GM12892 (cell line): ENCODE measurements around the gene CCDC194.

Experiments used
- DNase-seq: peaks from one replicate; pipeline ENCODE4 v3.0.0; 2011; ENCODE audit not compliant: insufficient read length
- FAIRE-seq: peaks from 2 replicates; lab custom pipeline; 2011; peaks lifted over from hg19 to GRCh38; lab: Jason Lieb, UNC
- POLR2A ChIP-seq: IDR thresholded peaks from 2 replicates; pipeline ENCODE4 v1.6.1; 2011; ENCODE audit warnings: low read depth, low read length, control low read depth
- POLR2AphosphoS5 ChIP-seq: IDR thresholded peaks from 2 replicates; pipeline ENCODE4 v1.6.1; 2011; ENCODE audit warnings: low read depth, low read length, control low read depth
- TAF1 ChIP-seq: IDR thresholded peaks from 2 replicates; pipeline ENCODE4 v1.6.1; 2011; ENCODE audit warnings: low read depth, mild to moderate bottlenecking, control low read depth, low read length, borderline replicate concordance

Gene CCDC194

DNA sequence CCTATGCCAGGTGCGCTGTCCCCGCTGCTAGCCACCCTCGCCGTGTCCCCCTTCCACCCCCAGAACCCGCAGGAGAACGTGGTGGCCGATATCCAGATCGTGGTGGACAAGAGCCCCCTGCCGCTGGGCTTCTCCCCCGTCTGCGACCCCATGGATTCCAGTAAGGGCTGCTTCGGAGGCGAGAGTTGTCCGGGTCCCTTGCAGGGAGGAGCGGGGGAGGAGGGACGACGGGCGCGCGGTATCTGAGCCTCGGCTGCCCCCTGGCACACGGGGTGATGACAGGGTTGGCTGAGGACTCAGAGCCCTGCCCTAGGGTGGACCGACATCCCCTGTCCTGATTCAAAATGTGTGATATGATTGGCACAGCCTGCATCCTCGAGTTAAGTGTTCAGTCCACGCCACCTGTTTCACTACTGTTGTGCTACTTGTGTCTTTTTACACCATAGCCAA, 26.5 kb upstream of the CCDC194 start:
- DNase-seq = peak; percentile 42
- peak; percentile 67 for FAIRE-seq
- TF ChIP-seq POLR2AphosphoS5 (no peak), TAF1 (no peak), POLR2A (no peak)

DNA sequence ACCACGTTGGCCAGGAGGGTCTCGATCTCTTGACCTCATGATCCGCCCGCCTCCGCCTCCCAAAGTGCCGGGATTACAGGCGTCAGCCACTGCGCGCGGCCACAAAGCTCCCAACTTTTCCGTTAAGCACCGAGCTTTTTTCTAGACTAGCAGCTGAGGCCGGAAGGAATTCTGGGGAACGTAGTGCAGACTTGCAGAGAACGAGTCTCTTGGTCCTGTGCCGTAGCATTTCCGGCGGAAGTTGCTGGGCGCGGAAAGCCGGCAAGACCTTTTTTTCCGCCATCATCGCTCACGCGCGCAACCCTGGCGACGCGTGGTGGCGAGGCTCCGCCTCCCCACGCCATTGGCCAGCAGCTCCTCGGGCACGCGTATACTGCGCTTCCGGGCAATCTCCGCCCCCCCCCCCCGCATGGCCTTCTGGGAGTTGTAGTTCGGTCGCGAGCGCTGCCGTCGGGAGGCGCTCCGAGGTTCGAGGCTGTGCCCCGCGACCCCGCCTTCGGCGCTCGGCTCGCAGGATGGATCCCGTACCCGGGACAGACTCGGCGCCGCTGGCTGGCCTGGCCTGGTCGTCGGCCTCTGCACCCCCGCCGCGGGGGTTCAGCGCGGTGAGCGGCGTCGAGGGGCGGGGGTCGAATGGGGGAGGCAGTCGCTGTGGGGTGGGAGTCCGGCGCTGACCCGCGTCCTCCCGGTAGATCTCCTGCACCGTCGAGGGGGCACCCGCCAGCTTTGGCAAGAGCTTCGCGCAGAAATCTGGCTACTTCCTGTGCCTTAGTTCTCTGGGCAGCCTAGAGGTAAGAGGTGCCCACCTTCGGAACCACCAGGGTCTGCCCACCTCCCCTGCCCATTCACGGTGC, 25.9 kb upstream of the CCDC194 start, which contains the start of gene MVB12A:
MVB12A (plus strand) TSS at position 427 of the 854 bp plus-strand sequence; CDS start at position 516, 89 bp downstream.
- FAIRE-seq (peak; percentile 100), DNase-seq (peak; percentile 98)
- peak; percentile 50; the same call in 1 of the 2 replicates for TF ChIP-seq POLR2AphosphoS5
- peak; percentile 59; the same call in 1 of the 2 replicates for TF ChIP-seq POLR2A
- TF ChIP-seq TAF1 = no peak

DNA sequence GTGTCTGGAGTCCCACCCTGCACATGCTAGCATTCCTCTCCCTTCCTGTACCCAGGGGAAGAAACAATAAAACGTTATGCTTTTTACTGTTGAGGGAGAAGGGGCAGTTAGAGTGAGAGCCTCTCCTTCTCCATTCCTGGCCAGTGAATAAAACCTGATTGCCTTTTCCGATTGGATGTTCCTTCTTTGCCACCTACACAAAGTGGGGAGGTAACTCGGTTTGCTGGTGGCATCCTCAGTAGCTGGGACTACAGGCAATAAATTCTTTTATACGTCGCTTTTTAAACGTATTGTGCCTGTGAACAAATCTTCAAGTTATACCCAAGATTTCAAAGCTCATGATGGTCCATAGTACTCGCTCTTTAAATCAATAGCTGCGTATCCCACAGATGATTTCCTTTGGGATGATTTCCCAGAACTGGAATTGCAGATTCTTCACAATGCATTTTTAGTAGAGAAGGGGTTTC, 25.2 kb upstream of the CCDC194 start:
- no peak for FAIRE-seq
- DNase-seq = no peak
- TF ChIP-seq POLR2AphosphoS5 = no peak
- TF ChIP-seq POLR2A = peak; percentile 0; the same call in 1 of the 2 replicates

DNA sequence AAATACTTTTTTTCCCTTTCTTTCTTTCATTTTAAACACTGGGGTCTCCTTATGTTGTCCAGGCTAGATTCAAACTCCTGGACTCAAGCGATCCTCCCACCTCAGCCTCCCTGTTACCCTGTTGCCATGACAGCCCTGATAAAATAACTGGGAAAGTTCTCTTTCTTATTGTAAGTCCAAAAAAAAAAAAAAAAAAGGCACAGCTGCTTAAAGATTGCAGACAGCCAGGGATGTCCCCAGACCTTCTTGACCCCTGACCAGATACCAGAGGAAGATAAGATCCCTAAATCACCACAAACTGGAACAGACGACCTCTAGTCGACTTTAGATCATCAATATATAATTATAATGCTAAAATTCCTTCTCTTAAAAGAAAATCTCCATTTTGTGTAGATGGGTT, 24.7 kb upstream of the CCDC194 start:
- TF ChIP-seq POLR2AphosphoS5 = no peak
- no peak for TF ChIP-seq TAF1
- no peak for TF ChIP-seq POLR2A
- no peak for DNase-seq
- no peak for FAIRE-seq

DNA sequence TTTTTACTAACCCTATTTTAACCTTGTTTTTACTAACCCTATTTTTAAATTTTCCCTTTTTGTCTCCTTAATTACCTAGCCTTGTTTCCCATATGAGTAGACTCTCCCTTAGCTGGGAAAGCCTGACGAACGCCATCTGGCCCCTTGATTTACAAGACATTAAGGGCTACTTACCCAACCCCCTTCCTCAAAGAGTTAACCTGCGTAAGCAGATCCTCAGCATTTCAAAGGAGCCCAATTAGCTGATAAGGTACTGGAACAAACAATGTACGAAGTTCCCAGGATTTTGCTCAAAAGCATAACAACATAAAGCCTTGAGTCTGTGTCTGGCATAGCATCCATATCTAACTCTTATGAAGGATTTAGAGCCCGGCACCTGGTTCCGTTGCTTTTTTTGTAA, 21.1 kb upstream of the CCDC194 start:
- TF ChIP-seq POLR2AphosphoS5 (no peak), POLR2A (no peak), TAF1 (no peak)
- DNase-seq (no peak), FAIRE-seq (no peak)

DNA sequence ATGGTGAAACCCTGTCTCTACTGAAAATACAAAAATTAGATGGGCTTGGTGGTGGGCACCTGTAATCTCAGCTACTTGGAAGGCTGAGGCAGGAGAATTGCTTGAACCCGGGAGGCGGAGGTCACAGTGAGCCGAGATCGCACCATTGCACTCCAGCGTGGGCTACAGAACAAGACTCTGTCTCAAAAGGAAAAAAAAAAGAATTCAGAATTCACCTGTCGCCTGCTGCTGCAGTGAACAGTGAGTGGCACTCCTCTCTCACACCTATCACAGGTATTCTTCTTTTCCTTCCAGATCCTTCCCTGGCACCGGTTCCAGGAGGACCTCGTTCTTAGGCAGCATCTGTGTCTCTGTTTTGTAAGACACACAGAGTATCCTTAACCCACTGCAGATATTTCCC, 20.1 kb upstream of the CCDC194 start:
- FAIRE-seq (no peak), DNase-seq (no peak)
- TF ChIP-seq POLR2A = no peak
- no peak for TF ChIP-seq TAF1
- no peak for TF ChIP-seq POLR2AphosphoS5

DNA sequence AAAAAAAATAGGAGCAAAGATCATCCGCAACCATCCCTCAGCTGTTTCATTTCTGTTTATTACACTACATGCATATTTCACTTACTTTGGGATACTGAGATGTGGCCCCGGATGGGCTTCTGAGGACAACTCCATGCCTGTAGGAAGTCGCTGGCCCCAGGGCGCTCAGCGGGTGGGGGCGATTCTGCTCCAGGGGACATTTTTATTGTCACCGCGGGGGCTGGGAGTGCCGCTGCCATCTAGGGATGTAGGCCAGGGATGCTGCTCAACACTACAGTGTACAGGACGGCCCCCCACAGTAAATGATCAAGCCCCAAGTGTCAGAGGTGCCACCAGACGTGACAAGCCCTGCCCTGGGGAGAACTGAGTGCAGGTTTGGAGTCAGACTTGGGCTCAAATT, 17.8 kb upstream of the CCDC194 start:
- DNase-seq = no peak
- no peak for TF ChIP-seq TAF1
- TF ChIP-seq POLR2AphosphoS5 = no peak
- TF ChIP-seq POLR2A = no peak
- no peak for FAIRE-seq

DNA sequence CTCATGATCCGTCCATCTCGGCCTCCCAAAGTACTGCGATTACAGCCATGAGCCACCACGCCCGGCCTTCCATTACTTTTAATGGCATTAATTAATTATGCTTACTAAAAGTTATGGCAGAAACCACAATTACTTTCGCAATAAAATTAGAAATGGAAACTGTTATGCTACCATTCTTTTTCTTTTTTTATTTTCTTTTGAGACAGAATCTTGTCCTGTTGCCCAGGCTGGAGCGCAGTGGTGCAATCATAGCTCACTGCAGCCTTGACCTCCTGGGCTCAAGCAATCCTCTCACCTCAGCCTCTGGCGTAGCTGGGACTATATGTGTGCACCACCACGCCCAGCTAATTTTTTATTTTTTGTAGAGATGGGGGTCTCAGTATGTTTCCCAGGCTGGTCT, 16.0 kb upstream of the CCDC194 start:
- no peak for TF ChIP-seq POLR2A
- no peak for TF ChIP-seq POLR2AphosphoS5
- no peak for TF ChIP-seq TAF1
- no peak for DNase-seq
- no peak for FAIRE-seq

DNA sequence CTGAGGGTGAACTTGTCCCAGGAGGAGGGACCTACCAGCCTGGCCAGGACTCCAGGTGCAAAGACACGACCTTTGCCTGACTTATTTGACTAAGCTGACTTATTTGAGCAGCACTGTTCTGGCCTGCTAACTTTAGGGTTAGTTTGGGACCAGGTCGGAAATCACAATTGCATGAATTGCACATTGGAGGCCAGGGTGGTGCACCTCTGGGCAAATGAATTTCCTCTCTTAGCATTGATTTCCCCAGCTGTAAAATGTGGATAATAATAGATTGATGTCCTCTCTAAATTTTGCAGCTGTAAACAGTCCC, 12.8 kb upstream of the CCDC194 start:
- FAIRE-seq = peak; percentile 50
- no peak for DNase-seq
- TF ChIP-seq POLR2A = no peak
- no peak for TF ChIP-seq POLR2AphosphoS5
- TF ChIP-seq TAF1 = no peak

DNA sequence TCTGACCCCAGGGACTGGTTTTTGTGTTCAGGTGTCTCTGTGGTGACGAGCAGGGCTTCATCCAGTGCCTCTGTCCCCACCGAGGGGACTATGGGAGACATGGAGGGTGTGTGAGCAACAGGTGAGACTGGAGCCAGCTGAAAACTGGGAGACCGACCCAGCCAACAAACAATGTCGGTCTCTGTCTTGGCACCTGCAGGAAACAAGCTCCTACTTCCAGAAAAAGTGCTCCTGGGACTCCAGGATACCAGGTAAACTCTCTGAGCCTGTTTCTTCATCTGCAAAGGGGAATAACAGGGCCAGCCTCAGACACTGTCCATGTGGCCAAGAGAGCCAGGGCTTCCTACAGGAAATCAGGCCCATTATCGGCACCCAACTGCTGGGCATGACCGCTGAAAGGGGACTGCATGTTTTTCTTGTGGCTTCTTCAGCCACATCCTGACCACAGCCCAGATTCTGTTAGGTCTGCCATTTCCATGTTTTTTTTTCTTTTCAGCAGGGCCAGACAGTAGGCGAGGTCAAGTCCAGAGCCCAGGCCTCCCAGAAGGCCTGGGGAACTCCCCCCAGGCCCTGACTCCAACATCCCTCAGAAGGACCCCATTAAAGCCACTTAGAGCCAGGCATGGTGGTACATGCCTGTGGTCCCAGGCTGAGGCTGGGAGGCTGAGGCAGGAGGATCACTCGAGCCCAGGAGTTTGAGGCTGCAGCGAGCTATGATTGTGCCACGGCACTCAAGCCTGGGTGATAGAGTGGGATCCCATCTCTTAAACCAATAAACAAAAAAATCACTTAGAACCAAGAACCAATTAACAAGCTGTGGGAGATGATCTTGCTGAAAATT, 12.3 kb upstream of the CCDC194 start:
- DNase-seq (peak; percentile 57), FAIRE-seq (peak; percentile 84)
- TF ChIP-seq POLR2A (no peak), POLR2AphosphoS5 (no peak), TAF1 (no peak)

DNA sequence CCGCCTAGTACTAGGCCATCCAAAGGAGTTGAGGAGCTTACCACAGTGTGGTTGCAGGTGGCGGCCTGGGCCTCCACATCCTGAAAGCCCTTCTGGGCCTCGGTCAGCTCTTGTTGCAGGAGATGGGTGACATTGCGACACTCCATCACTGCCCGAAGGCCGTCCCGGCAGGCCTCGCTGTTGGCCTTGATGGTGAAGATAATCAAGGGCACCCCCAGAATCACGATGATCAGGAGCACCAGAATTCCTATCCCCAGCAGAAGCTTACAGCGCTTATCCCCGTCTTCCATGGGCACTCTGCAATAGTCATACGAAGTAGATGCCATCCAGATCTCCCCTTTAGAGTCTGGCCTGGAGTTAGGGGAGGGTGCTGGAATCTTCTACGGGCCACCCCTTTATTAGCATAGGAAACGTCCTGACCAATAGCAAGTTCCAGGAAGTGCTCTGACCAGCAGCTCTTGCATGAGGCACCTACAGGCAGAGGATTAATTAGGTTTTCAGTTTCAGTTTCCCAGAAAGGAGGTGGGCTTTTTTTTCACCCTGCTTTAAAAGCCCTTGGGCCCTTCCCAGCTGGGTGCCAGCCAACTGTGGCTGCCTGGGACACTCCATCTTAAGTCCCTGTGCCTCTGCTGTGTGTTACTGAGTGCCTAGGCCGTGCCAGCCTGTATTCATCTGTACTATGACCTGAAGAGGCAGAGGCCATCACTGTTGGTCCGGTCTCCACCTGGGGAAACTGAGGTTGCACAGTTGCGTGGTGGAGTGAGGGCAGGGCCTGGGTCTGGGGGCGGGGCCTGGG, 11.5 kb upstream of the CCDC194 start, which contains the start of gene BST2:
BST2 (minus strand) TSS at position 381 of the 796 bp plus-strand sequence; CDS start at position 326, 55 bp downstream.
- TF ChIP-seq TAF1 (0 out of 2 replicates have a peak, but pooled peaks have one; percentile 46), POLR2A (peak; percentile 66), POLR2AphosphoS5 (peak; percentile 84)

More for the DNA sequence above, 11.5 kb upstream of the CCDC194 start, which contains the start of gene BST2:
- FAIRE-seq (peak; percentile 86), DNase-seq (peak; percentile 88)
